MG63 (cell line): Measurements from ENCODE around the gene ETS1. TPM values are rescaled to one million over a fixed set of nuclear protein-coding genes. Genes with fewer than 3 reads are reported as not detected.
A peak's percentile ranks its signal among the peaks of the same experiment; 100 is the strongest.

Source experiments
- DNase-seq: peaks from one replicate; pipeline ENCODE4 v3.0.0-alpha.2; 2020
- H3K27me3 ChIP-seq: fragments of 250-450 bp; sonication (Bioruptor Pico); 2 replicates; pipeline ENCODE4 v1.5.1; 2020; ENCODE audit warnings: mild to moderate bottlenecking, moderate library complexity
- H3K36me3 ChIP-seq: fragments of 250-450 bp; sonication (Bioruptor Pico); 2 replicates; pipeline ENCODE4 v1.5.1; 2020; ENCODE audit warnings: mild to moderate bottlenecking, moderate library complexity
- H3K4me3 ChIP-seq: fragments of 250-450 bp; sonication (Bioruptor Pico); 2 replicates; pipeline ENCODE4 v1.5.1; 2020; ENCODE audit warnings: mild to moderate bottlenecking, moderate library complexity
- H3K9me3 ChIP-seq: fragments of 250-450 bp; sonication (Bioruptor Pico); 2 replicates; pipeline ENCODE4 v1.5.1; 2020; ENCODE audit warnings: mild to moderate bottlenecking, moderate library complexity
- total RNA-seq: library from RNA; depleted of rRNA; stranded (reverse); fragments of >200 nt; shearing (Covaris generic); gene quantifications from 2 replicates; pipeline ENCODE4 v1.2.3, GENCODE V29; 2014; ENCODE audit warnings: low replicate concordance

Gene ETS1
- total RNA-seq, 1 experiment from 2014 or later = 70.5 TPM

DNA sequence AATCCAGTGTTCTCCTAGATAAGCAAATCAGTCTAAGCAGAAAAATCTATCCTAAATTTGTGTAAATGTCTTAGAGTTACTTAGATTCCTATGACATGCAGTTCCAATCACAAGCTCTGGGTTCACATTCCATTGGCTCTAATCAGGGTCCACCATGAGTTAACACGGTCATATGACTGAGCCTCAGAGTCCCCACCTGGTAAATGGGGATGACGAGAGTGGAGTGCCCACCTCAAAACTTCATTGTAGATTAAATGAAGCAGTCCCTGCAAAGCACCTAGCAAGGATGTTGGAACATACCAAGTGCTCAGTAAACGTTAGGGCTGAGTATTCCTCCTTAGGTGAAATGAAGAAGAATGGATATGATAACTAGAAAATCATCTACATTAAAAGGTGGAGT lies 3.1 kb downstream of the ETS1 start:
- no peak for DNase-seq
- no peaks in the 10 kb centered on the region for H3K9me3 ChIP-seq

DNA sequence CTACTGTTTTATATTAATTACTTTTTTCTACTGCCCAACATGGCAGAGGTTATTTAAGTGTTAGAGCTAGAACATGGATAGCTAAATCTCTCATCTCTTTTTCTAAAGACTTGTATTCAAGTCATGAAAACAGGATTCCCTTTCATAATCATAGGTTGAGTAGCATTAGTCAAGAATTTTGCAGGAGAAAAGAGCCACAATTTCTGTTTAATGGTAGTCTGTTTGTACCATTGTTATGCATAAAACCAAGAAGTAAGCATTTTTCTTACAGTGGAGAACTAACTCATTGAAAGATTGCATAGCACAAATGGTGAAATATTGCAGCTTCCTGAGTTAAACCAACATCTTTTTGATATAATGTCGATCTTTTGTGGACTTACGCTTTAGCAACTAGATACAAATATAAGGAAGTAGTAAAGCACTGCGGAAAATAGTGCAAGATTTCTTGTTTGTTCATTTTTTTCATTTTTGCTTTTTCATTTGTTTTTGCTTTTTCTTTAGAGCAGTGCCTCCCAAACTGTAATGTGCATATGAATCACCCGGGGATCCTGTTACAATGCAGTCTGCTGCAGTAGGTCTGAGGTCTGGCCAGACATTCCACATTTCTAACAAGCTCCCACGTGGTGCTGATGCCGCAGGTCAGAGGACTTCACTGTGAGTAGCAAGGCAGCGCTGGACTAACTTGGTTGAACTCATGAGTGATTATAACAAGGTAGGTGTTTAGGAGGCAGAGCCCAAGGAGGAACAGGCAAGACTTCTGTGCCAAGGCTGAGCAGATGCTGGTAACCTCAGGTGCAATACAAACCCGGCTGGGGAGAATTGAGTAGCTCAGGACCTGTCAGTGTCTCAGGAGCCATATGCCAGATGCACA lies 4.6 kb downstream of the ETS1 start:
- DNase-seq = peak; percentile 83

More for the DNA sequence above, 3.1 kb downstream of the ETS1 start:
- Histone ChIP-seq H3K36me3 (no peaks in the 10 kb centered on the region), H3K27me3 (no peaks in the 10 kb centered on the region), H3K4me3 (no peak overlapping the region)

DNA sequence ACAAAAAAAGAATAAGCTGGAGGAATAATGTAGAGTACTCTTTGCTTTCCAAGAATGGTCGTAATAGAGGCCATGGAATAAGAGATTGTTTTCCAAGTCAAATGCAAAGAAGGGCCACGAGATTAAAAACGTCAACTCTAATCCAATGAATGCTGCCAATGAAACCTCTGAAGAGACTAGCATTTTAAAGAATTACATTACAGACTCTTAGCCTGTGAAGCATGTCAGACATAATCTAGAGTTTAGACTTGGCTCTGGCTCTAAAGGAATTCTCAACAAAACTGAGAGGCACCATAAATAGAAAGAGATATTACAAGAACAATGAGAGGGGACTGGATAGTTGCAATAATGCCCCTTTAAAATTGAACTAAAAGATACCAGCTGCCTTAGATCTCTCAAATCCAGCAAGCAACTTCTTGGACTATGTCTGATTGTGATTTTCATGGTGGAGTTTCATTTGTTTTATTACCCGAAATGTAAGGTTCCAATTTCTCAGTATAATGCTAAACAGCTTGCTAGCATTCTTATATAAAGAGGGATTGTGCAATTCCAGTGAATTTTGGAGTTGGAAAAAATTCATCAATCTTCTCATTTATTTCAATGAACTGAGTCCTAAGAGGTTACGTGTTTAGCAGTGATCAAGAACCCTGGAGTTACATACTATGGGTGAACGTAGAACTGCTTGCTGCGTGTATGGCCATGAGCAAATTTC lies 5.6 kb downstream of the ETS1 start:
- Histone ChIP-seq H3K9me3 (no peaks in the 10 kb centered on the region), H3K36me3 (no peaks in the 10 kb centered on the region), H3K4me3 (no peak overlapping the region), H3K27me3 (no peaks in the 10 kb centered on the region)
- DNase-seq = no peak

More for the DNA sequence above, 4.6 kb downstream of the ETS1 start:
- Histone ChIP-seq H3K9me3 (no peaks in the 10 kb centered on the region), H3K4me3 (no peak overlapping the region), H3K27me3 (no peaks in the 10 kb centered on the region), H3K36me3 (no peaks in the 10 kb centered on the region)

DNA sequence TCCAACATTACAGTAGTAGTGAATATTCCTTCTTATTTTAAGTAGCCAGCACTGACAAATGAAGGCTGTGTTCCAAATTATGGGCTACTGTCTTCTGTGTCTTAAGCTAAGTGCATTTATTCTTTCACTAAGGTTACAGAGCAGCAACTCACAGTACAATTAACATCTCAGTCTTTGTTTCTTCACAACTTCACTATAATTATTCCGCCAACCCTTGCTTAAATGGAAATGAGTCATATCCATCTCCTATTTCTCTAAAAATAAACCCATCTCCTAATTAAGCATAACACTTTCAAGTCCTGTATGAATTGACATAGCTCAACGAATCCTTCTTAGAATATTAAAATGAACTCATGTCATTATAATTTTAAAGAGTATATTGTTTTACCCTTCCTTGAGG lies 6.7 kb downstream of the ETS1 start:
- no peak for DNase-seq

DNA sequence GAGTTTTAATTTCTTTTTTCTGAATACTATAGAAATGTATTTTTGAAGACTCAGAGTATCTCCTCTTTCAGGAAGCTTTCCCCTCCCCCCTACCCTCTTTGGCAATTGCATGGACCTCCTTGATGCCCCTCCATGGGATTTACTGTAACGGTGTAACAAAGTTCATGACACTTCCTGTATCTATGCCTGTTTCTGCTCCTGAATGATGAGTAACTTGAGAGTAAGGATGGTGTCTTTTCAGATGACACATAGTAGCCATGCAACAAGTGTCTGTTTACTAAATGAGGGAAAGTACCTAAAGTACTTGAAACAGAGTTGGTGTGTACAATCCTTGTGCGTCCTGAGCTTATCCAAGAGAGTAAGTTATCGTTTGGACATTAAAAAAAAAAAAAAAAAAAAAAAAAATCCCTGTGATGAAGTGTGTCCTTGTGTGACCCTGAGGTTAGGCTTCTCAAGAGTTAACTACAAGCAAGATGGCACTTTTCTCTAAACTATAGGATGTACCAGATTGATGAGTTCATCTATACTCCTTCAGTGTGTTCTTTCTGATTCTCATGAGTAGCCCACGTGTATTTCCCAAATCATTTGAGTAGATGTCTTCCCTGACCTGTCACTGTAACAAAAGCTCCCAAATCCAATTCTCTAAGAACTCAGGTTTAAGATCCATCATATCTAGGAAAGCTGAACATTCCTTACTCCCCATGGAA lies 7.4 kb downstream of the ETS1 start:
- H3K9me3 ChIP-seq = no peaks in the 10 kb centered on the region
- no peaks in the 10 kb centered on the region for H3K27me3 ChIP-seq
- no peak for DNase-seq
- H3K4me3 ChIP-seq = no peak overlapping the region
- H3K36me3 ChIP-seq = no peaks in the 10 kb centered on the region

More for the DNA sequence above, 6.7 kb downstream of the ETS1 start:
- no peaks in the 10 kb centered on the region for H3K36me3 ChIP-seq
- no peaks in the 10 kb centered on the region for H3K9me3 ChIP-seq
- H3K4me3 ChIP-seq = no peak overlapping the region
- H3K27me3 ChIP-seq = no peaks in the 10 kb centered on the region

DNA sequence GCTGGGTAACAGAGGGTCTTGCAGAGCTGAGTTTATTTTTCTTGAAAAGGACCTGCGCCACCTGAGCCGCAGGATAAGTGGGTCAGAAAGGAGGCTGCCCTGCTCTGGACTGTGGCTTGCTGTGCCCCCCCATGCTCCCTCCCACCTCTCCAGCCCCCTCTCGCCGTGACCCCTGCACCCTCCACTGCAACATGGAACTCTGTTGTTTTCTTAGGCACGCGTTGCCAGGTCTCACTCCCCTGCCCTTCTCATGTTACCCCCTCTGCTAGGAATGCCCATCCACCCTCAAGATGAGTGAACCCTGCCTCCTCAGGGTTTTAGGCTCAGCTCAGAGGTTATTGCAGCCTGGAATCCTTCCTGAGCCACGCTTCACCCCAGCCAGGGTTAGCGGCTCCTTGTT lies 10.8 kb downstream of the ETS1 start:
- Histone ChIP-seq H3K9me3 (0 out of 2 replicates have a peak, but pooled peaks cover 3% of the 10 kb centered on the region), H3K4me3 (no peak overlapping the region), H3K36me3 (no peaks in the 10 kb centered on the region), H3K27me3 (no peaks in the 10 kb centered on the region)
- DNase-seq = no peak

DNA sequence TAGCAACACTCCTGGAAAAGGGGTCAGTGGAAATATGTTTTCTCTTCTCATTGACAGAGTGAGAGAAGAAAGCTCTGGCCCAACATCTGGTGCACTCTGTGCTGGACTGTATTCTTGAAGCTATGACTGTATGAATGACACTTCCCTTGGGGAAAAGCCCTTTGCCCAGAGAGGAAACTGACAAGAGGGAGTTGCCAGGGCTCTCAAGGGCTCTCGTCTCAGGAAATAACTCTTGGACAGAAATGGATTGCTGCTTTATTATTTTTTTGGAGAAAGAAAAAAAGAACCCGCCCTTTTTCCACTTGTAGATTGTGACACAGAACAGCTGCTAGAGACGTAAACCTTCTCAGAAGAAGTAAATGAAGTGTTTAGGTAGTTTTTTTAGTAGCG lies 11.4 kb downstream of the ETS1 start:
- DNase-seq = peak; percentile 53
- Histone ChIP-seq H3K4me3 (no peak overlapping the region), H3K27me3 (no peaks in the 10 kb centered on the region), H3K36me3 (no peaks in the 10 kb centered on the region), H3K9me3 (0 out of 2 replicates have a peak, but pooled peaks cover 3% of the 10 kb centered on the region)

DNA sequence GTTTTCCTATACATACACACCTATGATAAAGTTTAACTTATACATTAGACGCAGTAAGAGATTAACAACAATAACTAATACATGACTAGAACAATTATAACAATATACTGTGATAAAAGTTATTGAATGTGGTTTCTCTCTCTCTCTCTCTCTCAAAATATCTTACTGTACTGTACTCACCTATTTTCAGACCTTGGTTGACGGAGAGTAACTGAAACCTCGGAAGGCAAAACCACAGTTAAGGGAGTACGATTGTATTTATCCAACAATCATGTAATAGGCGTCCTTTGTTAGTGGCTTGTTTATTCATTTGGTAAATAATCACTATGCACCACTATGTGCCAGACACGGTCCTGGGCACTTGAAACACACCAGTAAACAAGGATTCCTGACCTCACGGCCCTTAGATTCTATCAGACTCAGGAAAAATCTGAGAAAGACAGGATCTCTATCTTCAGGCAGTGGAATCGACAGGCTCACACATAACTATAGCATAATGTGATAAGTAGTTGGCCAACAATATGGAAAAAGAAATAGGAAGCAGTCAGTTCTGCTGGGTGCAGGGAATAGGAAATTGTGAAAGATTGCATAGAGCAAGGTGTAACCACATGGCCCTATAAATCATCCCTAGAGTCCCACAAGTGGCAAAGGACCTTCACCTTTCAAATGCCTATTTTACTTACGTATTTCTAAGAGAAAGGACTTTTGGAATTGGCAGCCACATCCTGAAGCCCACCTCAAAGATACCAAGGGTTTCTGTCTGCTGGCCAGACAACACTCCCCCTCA lies 12.0 kb downstream of the ETS1 start:
- Histone ChIP-seq H3K36me3 (no peaks in the 10 kb centered on the region), H3K9me3 (0 out of 2 replicates have a peak, but pooled peaks cover 3% of the 10 kb centered on the region)
- DNase-seq = no peak

DNA sequence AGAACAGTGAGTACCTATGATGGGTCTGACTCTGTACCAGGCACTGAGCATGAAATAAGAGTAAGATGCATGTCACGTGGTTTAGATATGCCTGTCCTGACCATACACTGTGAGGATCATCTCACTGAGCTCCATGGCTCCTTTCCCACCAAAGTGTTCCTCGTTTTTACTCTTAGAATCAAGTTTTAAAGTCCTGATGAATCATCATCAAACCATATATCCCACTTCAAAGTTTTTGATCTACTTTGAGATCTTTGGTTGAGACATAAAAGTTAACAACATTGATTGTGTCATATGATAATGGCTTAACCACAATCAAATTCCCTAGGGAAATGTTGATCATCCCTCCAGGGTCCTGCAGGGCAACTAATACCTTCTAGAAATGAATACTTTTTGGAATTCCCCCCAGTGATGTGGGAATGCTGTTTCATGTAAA lies 12.8 kb downstream of the ETS1 start:
- Histone ChIP-seq H3K9me3 (0 out of 2 replicates have a peak, but pooled peaks cover 3% of the 10 kb centered on the region), H3K36me3 (no peaks in the 10 kb centered on the region), H3K27me3 (no peaks in the 10 kb centered on the region), H3K4me3 (no peak overlapping the region)
- no peak for DNase-seq

More for the DNA sequence above, 12.0 kb downstream of the ETS1 start:
- Histone ChIP-seq H3K27me3 (no peaks in the 10 kb centered on the region), H3K4me3 (no peak overlapping the region)

DNA sequence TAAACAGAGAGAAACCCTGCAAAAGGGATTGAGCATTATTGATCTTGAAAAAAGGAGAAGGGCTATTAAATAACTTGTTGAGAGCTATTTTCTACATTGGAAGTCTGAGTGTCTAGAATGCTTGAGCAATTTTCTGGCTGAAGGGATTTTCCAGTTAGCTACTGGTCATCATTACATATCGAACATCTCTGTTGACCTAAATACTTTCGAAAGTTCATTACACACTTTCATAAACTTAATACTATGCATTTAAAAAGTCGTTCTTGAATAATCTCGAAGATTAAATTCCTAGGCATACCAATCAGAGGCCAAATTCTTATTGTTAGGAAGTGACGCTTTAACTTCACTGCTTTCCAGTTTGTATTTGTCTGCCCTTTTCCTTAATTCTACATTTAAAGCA lies 13.7 kb downstream of the ETS1 start:
- H3K4me3 ChIP-seq = no peak overlapping the region
- H3K9me3 ChIP-seq = 0 out of 2 replicates have a peak, but pooled peaks cover 3% of the 10 kb centered on the region
- H3K27me3 ChIP-seq = no peaks in the 10 kb centered on the region
- DNase-seq = no peak
- H3K36me3 ChIP-seq = no peaks in the 10 kb centered on the region

DNA sequence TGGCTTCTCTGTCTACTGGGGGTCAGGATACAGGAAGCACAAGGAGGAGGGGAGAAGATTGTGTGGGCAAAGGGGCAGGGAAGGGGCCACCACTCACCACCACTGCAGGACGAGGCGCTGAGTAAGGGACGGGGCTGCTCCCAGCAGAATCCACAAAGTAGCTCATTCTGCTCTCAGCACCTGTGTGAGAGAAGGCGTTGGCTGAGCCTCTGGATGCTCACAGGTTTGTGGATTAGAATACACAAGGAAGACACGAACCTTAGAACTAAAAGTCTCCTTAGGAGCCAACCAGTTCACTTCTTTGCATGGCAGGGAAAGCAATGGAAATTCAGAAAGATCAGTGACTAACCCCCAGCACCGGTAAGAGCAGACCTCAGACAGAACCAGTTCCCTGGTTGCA lies 14.4 kb downstream of the ETS1 start:
- H3K36me3 ChIP-seq = no peaks in the 10 kb centered on the region

DNA sequence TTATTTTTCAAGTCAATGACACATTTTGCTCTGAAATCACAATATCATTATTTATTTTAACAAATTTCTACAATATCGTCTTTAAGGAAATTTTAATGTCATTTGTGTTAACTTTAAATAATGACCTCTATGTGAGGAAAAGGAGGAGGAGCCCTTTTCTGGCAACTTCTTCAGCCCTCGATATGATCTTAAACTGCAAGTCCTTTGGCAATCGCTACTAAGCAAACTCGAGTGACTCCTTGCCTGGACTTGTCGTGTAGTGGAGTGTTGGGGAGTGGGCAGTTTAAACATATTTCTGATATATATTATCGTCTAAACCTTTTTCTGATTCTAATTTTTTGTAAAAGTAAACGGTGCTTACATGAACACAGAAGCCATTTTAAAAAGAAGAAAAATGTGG lies 16.7 kb downstream of the ETS1 start:
- no peak for DNase-seq
- no peaks in the 10 kb centered on the region for H3K36me3 ChIP-seq

More for the DNA sequence above, 14.4 kb downstream of the ETS1 start:
- Histone ChIP-seq H3K4me3 (no peak overlapping the region), H3K27me3 (no peaks in the 10 kb centered on the region), H3K9me3 (0 out of 2 replicates have a peak, but pooled peaks cover 3% of the 10 kb centered on the region)
- DNase-seq = no peak

DNA sequence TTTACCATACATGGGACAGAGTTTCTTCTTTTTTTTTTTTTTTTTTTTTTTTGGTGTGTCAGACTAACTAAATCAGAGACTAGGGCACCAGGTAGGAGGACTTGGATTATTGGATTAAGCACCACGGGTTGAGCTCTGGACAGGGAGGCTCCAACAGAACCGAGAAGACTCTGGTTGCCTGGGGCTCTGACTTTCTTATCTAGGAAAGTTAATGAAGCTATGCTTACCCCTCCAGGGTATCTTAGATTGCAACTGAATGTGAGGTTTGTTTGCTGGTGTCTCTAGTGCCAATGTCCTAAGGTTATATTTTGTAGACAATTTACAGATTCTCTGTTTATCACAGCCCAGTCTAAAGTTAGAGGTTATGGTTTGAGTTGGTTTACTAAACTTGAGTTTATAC lies 18.1 kb downstream of the ETS1 start:
- no peak for DNase-seq
- H3K36me3 ChIP-seq = no peaks in the 10 kb centered on the region
- H3K27me3 ChIP-seq = no peaks in the 10 kb centered on the region

More for the DNA sequence above, 16.7 kb downstream of the ETS1 start:
- no peaks in the 10 kb centered on the region for H3K27me3 ChIP-seq
- 0 out of 2 replicates have a peak, but pooled peaks cover 3% of the 10 kb centered on the region for H3K9me3 ChIP-seq
- no peak overlapping the region for H3K4me3 ChIP-seq

DNA sequence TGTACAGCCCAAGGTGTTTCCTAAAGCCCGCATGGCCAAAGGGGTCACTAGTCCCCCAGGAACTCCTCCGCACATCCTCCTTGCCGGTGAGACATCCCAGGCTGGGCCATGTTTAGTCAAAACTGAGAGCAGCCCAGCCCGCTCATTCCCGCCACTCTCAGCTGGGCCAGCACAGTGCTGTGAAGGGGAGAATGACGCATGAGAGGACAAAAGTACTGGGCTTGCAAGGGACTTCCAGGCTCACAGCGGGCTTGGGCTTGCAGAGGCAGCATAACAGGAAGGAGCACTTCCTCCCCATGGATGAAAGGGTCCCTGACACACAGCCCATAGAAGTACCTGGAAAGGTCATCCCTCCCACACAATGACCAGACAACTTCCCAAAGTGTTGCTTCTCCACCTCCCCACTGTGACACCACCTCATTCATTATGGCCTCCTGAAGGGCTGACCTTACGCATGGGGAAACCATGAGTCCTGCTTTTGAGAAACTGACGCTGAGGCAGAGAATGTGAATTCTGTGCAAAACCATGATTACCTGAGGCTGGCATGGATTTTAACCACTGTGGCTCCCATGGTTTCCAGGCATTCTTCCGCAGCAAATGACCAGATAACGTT lies 19.1 kb downstream of the ETS1 start:
- no peak overlapping the region for H3K4me3 ChIP-seq
- H3K9me3 ChIP-seq = no peaks in the 10 kb centered on the region
- no peaks in the 10 kb centered on the region for H3K27me3 ChIP-seq
- H3K36me3 ChIP-seq = no peaks in the 10 kb centered on the region
- DNase-seq = no peak

More for the DNA sequence above, 18.1 kb downstream of the ETS1 start:
- 0 out of 2 replicates have a peak, but pooled peaks cover 3% of the 10 kb centered on the region for H3K9me3 ChIP-seq
- no peak overlapping the region for H3K4me3 ChIP-seq

DNA sequence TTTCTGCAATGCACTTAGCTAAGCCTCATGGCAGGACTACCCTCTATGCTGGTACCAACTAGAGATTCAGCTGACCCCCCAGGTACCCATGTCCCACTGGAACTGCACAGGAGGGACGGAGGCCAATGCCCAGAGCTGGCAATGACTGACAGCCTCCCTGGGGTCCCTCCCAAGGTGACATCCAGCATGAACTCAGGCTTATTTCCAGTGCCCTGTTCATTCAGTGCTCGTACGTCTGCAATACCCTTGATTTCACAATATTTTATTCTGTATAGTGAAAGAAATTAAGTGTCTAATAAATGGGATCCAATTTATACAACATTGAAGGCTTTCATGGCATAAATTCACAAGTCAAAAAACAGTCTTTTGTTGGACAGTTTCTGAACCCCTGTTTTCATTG lies 20.2 kb downstream of the ETS1 start:
- Histone ChIP-seq H3K36me3 (no peaks in the 10 kb centered on the region), H3K9me3 (no peaks in the 10 kb centered on the region), H3K27me3 (no peaks in the 10 kb centered on the region), H3K4me3 (no peak overlapping the region)
- DNase-seq = no peak

DNA sequence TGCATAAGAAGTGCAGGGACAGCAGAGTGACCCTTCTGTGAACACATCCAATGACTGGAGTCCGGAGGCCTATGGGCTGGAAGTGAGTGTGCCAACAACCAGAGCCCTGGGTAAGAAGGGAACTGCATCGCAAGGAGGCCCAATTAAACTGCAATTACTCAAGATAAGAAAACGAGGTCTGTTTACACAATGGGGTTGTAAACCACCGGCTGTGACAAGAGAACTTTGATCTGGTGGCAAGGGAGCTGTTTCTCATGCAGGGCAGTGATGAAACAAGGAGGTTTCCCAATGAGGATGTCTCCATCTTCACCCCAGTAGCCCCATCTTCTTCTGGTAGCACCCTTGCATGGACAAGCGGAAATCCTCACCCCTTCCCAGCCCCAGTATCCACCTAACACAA lies 21.5 kb downstream of the ETS1 start:
- H3K27me3 ChIP-seq = no peaks in the 10 kb centered on the region
- no peak overlapping the region for H3K4me3 ChIP-seq
- no peaks in the 10 kb centered on the region for H3K9me3 ChIP-seq
- H3K36me3 ChIP-seq = no peaks in the 10 kb centered on the region
- DNase-seq = no peak
